HepG2 (cell line): ENCODE measurements around the gene MST1. TPM values are rescaled to one million over a fixed set of nuclear protein-coding genes. Genes with fewer than 3 reads are reported as not detected.
A peak's percentile ranks its signal among the peaks of the same experiment; 100 is the strongest.

Experiments used
- ARID4A ChIP-seq: sonication (generic); formaldehyde crosslinking; IDR thresholded peaks from 2 replicates; pipeline ENCODE4 v1.5.0; 2020; ENCODE audit warnings: mild to moderate bottlenecking, missing genetic modification reagents, borderline replicate concordance
- BRD4 ChIP-seq: sonication (generic); formaldehyde crosslinking; IDR thresholded peaks from 2 replicates; pipeline ENCODE4 v1.4.0; 2020; ENCODE audit warnings: missing genetic modification reagents
- HNF4G ChIP-seq, 2 experiments: sonication (generic) in 1 of 2; formaldehyde crosslinking in 1 of 2; IDR thresholded peaks; 2 replicates each; pipeline versions ENCODE4 v1.4.0 to v1.6.1; 2011 to 2020; ENCODE audit warnings: borderline replicate concordance in 2 of 2, low read depth in 2 of 2, mild to moderate bottlenecking in 2 of 2, low read length in 1 of 2, missing genetic modification reagents in 1 of 2, moderate library complexity in 1 of 2
- HNRNPH1 ChIP-seq: fragments of 200-400 bp; formaldehyde crosslinking; optimal IDR thresholded peaks from 2 replicates; pipeline ENCODE3; 2017; ENCODE audit warnings: mild to moderate bottlenecking, low read depth, low read length
- NCOR1 ChIP-seq: fragments of 200-600 bp; sonication (generic); IDR thresholded peaks from 2 replicates; pipeline ENCODE4 v1.7.0; 2017; ENCODE audit warnings: antibody characterized with exemption, low read length, borderline replicate concordance
- PRDM10 ChIP-seq: sonication (generic); formaldehyde crosslinking; IDR thresholded peaks from 2 replicates; pipeline ENCODE4 v1.4.0; 2020; ENCODE audit warnings: low read depth, missing genetic modification reagents
- RFXANK ChIP-seq: IDR thresholded peaks from 2 replicates; pipeline ENCODE4 v1.6.1; 2016
- RFXAP ChIP-seq: sonication (generic); formaldehyde crosslinking; IDR thresholded peaks from 2 replicates; pipeline ENCODE4 v1.4.0; 2020; ENCODE audit warnings: missing genetic modification reagents, borderline replicate concordance
- SALL1 ChIP-seq: sonication (generic); formaldehyde crosslinking; IDR thresholded peaks from 2 replicates; pipeline ENCODE4 v1.8.0; 2022; ENCODE audit warnings: mild to moderate bottlenecking, missing genetic modification reagents
- SKIL ChIP-seq: sonication (generic); formaldehyde crosslinking; IDR thresholded peaks from 2 replicates; pipeline ENCODE4 v1.8.0; 2022; ENCODE audit warnings: missing genetic modification reagents, mild to moderate bottlenecking, moderate library complexity, borderline replicate concordance
- SNRNP70 ChIP-seq: fragments of 200-400 bp; formaldehyde crosslinking; IDR thresholded peaks from 2 replicates; pipeline ENCODE4 v1.6.1; 2017; ENCODE audit warnings: mild to moderate bottlenecking, low read depth, low read length, moderate library complexity
- ZNF326 ChIP-seq: sonication (generic); formaldehyde crosslinking; IDR thresholded peaks from 2 replicates; pipeline ENCODE4 v1.4.0; 2020; ENCODE audit warnings: missing genetic modification reagents, borderline replicate concordance
- ZNF337 ChIP-seq: sonication (generic); formaldehyde crosslinking; IDR thresholded peaks from 2 replicates; pipeline ENCODE4 v1.5.1; 2020; ENCODE audit warnings: missing genetic modification reagents, low read depth, mild to moderate bottlenecking, borderline replicate concordance
- ZNF430 ChIP-seq: sonication (generic); formaldehyde crosslinking; IDR thresholded peaks from 2 replicates; pipeline ENCODE4 v1.9.0; 2021; ENCODE audit warnings: mild to moderate bottlenecking, missing genetic modification reagents
- ZNF501 ChIP-seq: sonication (generic); formaldehyde crosslinking; IDR thresholded peaks from 2 replicates; pipeline ENCODE4 v1.5.1; 2020; ENCODE audit warnings: mild to moderate bottlenecking, moderate library complexity, missing genetic modification reagents
- ZNF724P ChIP-seq: sonication (generic); formaldehyde crosslinking; IDR thresholded peaks from 2 replicates; pipeline ENCODE4 v1.8.0; 2022; ENCODE audit warnings: missing genetic modification reagents, borderline replicate concordance
- ZSCAN9 ChIP-seq: IDR thresholded peaks from 2 replicates; pipeline ENCODE4 v1.6.1; 2016; ENCODE audit warnings: borderline replicate concordance
- polyA plus RNA-seq, 8 experiments: library from polyadenylated mRNA; depleted of rRNA in 3 of 8; stranded (reverse) in 7 of 8; unstranded in 1 of 8; fragments of >200 nt; fragmentation: Illumina TruSeq in 4 of 8; extraction: Trizol in 4 of 8; gene quantifications; 2 replicates each; pipeline versions ENCODE4 v1.2.1 to v1.2.3, GENCODE V29; 2011 to 2016; ENCODE audit warnings: low read depth in 4 of 8, missing spikeins in 1 of 8, mixed read lengths in 1 of 8; ENCODE audit not compliant: insufficient read depth in 1 of 8
- total RNA-seq, 5 experiments: library from RNA; depleted of rRNA; stranded (reverse); fragments of >200 nt; fragmentation: Illumina TruSeq; extraction: Trizol; gene quantifications; 2 replicates each; pipeline ENCODE4 v1.2.3, GENCODE V29; 2016; ENCODE audit warnings: low read depth in 1 of 5

MST1 gene
- total and polyA plus RNA-seq, 2 of the 13 experiments (the other 11 are each of a cell fraction or from before 2014, with no cell fraction given) = 189 to 452 TPM

GRCh38 chr3:49723628-49724551 is 34.6 kb upstream of the MST1 start, which contains the start of gene GMPPB (continued):
- TF ChIP-seq ARID4A (peak; percentile 98; the same call in 1 of the 2 replicates), HNRNPH1 (no peak), RFXANK (no peak), NCOR1 (no peak), ZNF501 (CRISPR knock-in tag) (peak; percentile 78), SALL1 (peak; percentile 62), ZNF326 (CRISPR knock-in tag) (peak; percentile 91), SNRNP70 (no peak), RFXAP (CRISPR knock-in tag) (peak; percentile 98), PRDM10 (CRISPR knock-in tag) (no peak; the same call in 1 of the 2 replicates), ZSCAN9 (CRISPR knock-in tag) (no peak), BRD4 (CRISPR knock-in tag) (no peak), ZNF430 (0 out of 2 replicates have a peak, but pooled peaks have one; percentile 33), ZNF337 (CRISPR knock-in tag) (peak; percentile 57; the same call in 1 of the 2 replicates), HNF4G (IDR thresholded peaks at IDR 0.05; ENCODE audit: borderline replicate concordance, low read depth, low read length) (no peak), HNF4G (CRISPR knock-in tag; IDR thresholded peaks at IDR 0.05; ENCODE audit: borderline replicate concordance, low read depth) (peak; percentile 15; the same call in 1 of the 2 replicates), ZNF724P (CRISPR knock-in tag) (peak; percentile 34; the same call in 1 of the 2 replicates), SKIL (0 out of 2 replicates have a peak, but pooled peaks have one; percentile 49)
